ENCODE measurements around the gene MCEMP1.
"Not testable (repeated sequence)": the region's sequence is repeated elsewhere in the genome, so short reads cannot be mapped to it uniquely, and the experiment has no call there.

MCEMP1 gene

GRCh38 chr19:7643629-7644549, 33.0 kb upstream of the MCEMP1 start:
- not testable (repeated sequence) for DNase-seq

DNA sequence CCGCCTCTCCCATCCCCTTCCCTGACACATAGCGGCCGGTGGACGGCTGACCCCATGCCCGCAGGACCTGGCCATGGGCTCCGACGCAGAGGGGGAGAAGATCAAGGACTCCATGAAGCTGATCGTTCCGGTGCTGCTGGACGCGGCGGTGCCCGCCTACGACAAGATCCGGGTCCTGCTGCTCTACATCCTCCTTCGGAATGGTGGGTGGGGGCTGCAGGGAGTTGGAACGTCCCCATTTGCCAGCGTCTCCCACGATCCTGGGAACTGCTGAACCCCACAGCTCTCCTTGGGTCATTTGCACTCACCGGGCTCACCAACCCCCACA, 32.4 kb upstream of the MCEMP1 start:
- DNase-seq = no peak

DNA sequence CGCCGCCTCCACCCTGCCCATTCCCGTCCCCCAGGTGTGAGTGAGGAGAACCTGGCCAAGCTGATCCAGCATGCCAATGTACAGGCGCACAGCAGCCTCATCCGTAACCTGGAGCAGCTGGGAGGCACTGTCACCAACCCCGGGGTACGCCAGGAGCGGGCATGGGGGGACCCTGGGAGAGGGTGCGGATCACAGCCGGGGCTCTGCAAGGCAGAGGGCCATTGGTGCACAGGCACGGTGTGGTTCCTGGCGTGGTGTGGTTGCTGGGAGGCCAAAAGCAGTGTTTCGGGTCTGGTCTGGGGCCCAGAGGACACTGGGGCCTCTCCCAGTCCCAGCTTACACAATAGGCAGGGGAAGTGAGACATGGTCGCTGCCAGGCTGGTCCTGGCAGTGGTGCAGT, 31.7 kb upstream of the MCEMP1 start:
- no peak for DNase-seq

- DNase-seq = no peak
These were observed 31.0 kb upstream of the MCEMP1 start for GRCh38 chr19:7645656-7646425.

GRCh38 chr19:7646426-7646700, 30.5 kb upstream of the MCEMP1 start:
- DNase-seq = no peak

DNA sequence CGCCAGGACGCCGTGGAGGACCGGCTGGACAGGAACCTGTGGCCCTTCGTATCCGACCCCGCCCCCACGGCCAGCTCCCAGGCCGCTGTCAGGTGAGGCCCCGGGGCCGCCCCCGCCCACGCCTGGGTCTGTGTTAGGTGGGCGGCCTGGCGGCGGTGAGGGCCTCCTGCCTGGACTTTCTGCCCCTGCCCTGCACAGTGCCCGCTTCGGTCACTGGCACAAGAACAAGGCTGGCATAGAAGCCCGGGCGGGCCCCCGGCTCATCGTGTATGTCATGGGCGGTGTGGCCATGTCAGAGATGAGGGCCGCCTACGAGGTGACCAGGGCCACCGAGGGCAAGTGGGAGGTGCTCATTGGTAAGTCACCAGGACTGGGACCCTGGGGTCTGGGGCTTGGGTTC, 29.7 kb upstream of the MCEMP1 start:
- no peak for DNase-seq

GRCh38 chr19:7648265-7649014, 28.4 kb upstream of the MCEMP1 start:
- no peak for DNase-seq

GRCh38 chr19:7650148-7650547, 26.7 kb upstream of the MCEMP1 start:
- no peak for DNase-seq

DNA sequence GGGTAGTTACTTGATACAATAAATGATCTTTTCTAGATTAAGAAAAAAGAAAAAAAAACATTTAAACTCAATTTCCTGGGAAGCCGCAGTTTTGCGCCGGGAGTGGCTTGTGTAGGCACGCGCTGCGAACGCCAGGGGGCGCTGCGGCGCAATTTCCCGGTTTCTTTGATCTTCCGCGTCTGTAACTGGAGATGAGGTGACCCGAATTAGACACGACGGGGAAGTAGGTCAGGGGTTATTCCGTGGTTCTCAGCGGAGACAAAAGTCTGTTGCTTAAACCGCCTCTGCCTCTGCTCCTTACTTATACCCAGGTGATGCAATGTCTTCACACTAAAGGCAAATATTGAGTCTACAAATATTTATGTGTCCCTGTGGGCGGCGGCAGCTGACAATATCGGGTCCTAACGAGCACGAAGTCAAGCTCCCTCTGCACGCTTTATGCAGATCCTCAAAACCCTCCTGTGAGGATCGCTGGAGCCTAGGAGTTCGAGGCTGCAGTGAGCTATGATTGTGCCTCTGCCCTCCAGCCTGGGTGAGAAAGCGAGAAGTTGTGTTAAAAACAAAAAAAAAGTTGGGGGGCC, 24.7 kb upstream of the MCEMP1 start:
- DNase-seq = peak; percentile 78

DNA sequence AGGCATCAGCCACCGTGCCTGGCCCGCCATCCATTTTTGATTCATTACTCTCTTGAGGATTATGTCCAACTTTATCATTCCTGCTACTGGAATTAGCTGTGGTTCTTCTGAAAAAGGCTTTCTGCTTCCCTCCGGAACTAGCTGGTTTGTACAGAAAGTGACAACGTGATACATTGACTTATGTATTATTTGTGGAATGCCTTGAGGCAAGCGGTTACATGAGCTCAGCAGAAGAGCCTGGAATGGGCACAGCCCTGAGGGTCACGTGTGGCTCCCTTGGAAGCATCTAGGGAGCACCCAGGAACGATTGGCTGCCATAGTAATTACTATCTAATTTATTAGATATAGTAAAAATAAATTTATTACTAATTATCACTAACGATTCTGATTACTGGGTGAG, 22.5 kb upstream of the MCEMP1 start:
- DNase-seq = no peak

DNA sequence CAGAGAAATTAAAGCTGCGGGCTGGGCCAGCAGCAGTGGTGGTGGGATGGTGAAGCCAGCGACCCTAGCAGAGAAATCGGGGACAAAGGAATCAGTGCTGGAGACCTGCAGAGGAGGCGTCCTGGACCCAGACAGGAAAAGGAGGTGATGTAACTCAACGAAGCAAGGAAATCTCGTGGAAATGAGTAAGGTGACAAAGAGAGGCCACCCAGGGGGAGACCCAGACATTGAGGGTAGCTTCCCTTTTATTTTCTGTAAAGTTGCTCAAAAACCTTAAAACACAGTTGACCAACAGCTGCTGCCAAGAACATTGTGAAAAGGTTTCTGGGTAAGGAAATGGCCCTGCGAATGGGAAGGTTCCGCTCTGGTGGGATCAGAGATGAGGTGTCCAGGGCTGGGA, 21.3 kb upstream of the MCEMP1 start:
- no peak for DNase-seq

GRCh38 chr19:7657131-7657751, 19.6 kb upstream of the MCEMP1 start:
- no peak for DNase-seq

GRCh38 chr19:7658219-7658686, 18.6 kb upstream of the MCEMP1 start:
- no peak for DNase-seq

DNA sequence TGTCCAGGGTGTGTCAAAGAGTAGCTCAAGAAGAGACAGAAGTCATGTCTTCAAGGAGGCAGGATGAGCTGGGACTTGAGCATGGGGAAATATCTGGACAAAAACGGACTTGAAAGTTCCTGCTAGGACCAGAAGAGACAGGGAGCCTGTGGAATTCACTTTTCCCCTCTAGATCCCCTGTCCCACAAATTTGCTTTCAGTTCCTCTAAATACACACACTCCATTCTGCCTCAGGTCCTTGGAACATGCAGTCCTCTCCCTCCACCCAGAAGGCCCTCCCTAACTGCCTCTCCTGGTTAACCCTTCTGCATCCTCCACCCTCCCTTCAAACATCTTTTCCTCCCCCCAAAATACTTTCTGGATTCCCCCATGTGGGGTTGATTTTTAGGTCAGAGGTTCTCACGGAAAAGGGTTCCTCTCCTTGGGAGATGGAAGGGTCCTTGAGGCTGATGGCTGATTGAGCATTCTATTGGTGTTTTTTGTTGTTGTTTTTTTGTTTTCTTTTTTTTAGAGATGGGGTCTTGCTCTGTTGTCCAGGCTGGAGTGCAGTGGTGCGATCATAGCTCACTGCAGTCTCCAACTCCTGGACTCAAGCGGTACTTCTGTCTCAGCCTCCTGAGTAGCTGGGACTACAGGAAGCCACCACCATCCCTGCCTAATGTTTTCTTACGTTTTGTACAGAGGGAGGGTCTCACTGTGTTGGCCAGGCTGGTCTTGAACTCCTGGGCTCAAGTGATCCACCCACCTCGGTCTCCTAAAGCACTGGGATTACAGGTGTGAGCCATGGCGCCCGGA, 14.9 kb upstream of the MCEMP1 start:
- no peak for DNase-seq

DNA sequence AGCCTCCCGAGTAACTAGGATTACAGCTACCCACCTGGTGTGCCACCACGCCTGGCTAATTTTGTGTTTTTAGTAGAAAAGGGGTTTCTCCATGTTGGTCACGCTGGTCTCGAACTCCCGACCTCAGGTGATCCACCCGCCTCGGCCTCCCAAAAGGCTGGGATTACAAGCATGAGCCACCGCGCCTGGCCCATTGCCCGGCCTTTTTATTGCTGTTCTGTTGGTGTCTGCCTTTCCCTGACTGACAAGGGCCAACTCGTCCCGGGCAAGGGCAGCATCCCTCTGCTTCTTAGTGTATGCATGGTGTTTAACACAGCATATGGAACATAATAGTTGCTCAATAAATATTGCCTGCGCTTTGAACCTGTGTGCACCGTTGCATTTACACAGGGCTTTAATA, 14.2 kb upstream of the MCEMP1 start:
- no peak for DNase-seq

DNA sequence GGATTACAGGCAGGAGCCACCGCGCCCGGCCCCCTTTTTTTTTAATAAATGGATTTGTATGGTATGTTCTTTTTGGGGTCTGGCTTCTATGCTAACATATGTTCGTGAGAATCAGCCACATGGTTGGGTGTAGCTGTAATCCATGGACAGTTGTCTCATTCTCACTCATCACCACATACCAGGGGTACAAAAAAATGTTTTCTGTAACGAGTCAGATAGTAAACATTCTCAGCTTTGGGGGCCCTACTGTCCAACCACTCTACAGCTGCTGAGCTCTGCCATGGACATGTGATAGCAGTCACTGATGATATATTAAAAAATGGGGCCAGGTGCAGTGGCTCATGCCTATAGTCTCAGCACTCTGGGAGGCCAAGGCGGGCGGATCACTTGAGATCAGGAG, 13.2 kb upstream of the MCEMP1 start:
- DNase-seq = no peak

DNA sequence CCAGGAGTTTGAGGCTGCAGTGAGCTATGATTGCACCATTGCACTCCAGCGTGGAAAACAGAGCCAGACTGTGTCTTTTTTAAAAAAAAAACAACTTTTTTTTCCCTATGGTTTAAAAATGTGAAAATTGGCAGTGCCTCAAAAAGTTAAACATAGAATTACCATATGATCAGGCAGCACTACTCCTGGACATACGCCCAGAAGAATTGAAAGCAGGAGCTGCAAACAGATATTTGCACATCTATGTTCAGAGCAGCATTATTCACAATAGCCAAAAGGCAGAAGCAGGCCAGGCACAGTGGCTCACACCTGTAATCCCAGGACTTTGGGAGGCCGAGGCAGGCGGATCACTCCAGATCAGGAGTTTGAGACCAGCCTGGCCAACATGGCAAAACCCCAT, 11.8 kb upstream of the MCEMP1 start:
- DNase-seq = no peak

DNA sequence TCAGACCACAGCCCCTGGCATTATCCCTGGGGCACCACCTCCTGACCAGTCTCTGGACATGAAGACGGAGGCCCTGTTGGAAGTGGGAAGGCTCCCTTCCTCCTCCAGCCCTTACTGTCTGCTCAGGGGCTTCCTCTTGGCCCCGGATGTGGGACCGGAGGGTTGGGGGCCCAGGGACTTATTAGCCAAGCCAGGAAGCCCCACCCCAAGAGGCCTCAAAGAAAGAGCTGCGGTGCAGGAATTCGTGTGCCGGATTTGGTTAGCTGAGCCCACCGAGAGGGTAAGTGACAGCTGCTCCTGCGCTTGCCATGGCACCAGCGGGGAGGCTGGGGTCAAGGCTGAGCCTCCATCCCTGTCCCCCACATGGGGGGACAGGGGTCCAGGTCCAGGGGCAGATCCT, 8.0 kb upstream of the MCEMP1 start, which contains the start of gene RETN:
Gene RETN, plus strand, starts transcription at position 208 of the 400 bp plus-strand sequence. CDS start 278 bp downstream, outside the sequence.
- no peak for DNase-seq

- DNase-seq = no peak
These were observed 7.2 kb upstream of the MCEMP1 start for GRCh38 chr19:7669641-7670040.

GRCh38 chr19:7670150-7670783, 6.6 kb upstream of the MCEMP1 start:
- no peak for DNase-seq

- DNase-seq = no peak
These were observed 6.1 kb upstream of the MCEMP1 start for GRCh38 chr19:7670790-7671189.
